ENCODE measurements around the gene TUG1.

DNA sequence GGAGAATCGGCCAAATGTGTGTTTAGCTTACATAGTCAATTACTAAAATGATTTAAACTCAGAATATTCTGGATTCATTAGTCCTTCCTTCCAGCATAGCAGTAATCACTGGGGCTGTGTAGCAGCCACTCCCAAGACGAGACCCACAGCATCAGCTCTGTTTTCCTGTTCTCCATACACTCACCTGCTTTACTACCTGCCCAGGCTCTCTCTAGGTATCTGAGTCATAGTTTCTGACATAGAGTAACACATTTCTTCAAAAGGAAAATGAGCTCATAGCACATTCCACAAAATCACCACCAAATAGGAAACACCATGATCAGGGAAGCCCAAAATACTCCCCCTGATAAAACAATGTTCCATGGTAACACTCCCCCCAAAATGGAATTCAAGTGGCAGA is 23.4 kb upstream of the TUG1 start:
- TF ChIP-seq, protein P1, sequence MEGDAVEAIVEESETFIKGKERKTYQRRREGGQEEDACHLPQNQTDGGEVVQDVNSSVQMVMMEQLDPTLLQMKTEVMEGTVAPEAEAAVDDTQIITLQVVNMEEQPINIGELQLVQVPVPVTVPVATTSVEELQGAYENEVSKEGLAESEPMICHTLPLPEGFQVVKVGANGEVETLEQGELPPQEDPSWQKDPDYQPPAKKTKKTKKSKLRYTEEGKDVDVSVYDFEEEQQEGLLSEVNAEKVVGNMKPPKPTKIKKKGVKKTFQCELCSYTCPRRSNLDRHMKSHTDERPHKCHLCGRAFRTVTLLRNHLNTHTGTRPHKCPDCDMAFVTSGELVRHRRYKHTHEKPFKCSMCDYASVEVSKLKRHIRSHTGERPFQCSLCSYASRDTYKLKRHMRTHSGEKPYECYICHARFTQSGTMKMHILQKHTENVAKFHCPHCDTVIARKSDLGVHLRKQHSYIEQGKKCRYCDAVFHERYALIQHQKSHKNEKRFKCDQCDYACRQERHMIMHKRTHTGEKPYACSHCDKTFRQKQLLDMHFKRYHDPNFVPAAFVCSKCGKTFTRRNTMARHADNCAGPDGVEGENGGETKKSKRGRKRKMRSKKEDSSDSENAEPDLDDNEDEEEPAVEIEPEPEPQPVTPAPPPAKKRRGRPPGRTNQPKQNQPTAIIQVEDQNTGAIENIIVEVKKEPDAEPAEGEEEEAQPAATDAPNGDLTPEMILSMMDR (IDR thresholded peaks at IDR 0.05), result no peak
- TF ChIP-seq RAD21 (IDR thresholded peaks at IDR 0.05; ENCODE audit: low read length) (no peak), ELF1 (IDR thresholded peaks at IDR 0.05) (no peak), PBX3 (IDR thresholded peaks at IDR 0.05) (no peak), POLR2AphosphoS5 (IDR thresholded peaks at IDR 0.05; ENCODE audit: low read depth, low read length) (no peak), FOXM1 (IDR thresholded peaks at IDR 0.05; ENCODE audit: low read depth) (no peak), FOSL2 (IDR thresholded peaks at IDR 0.05; ENCODE audit: borderline replicate concordance, low read depth) (no peak), EP300 (IDR thresholded peaks at IDR 0.05; ENCODE audit: borderline replicate concordance in 1 of 2, low read depth in 1 of 2, low read length in 1 of 2) (no peak), JUND (IDR thresholded peaks at IDR 0.05) (no peak)
- TF ChIP-seq, protein P2, sequence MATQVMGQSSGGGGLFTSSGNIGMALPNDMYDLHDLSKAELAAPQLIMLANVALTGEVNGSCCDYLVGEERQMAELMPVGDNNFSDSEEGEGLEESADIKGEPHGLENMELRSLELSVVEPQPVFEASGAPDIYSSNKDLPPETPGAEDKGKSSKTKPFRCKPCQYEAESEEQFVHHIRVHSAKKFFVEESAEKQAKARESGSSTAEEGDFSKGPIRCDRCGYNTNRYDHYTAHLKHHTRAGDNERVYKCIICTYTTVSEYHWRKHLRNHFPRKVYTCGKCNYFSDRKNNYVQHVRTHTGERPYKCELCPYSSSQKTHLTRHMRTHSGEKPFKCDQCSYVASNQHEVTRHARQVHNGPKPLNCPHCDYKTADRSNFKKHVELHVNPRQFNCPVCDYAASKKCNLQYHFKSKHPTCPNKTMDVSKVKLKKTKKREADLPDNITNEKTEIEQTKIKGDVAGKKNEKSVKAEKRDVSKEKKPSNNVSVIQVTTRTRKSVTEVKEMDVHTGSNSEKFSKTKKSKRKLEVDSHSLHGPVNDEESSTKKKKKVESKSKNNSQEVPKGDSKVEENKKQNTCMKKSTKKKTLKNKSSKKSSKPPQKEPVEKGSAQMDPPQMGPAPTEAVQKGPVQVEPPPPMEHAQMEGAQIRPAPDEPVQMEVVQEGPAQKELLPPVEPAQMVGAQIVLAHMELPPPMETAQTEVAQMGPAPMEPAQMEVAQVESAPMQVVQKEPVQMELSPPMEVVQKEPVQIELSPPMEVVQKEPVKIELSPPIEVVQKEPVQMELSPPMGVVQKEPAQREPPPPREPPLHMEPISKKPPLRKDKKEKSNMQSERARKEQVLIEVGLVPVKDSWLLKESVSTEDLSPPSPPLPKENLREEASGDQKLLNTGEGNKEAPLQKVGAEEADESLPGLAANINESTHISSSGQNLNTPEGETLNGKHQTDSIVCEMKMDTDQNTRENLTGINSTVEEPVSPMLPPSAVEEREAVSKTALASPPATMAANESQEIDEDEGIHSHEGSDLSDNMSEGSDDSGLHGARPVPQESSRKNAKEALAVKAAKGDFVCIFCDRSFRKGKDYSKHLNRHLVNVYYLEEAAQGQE (IDR thresholded peaks at IDR 0.05; ENCODE audit: low read depth, low read length), result no peak
